ENCODE data around the gene NDUFAF8. TPM values are rescaled to one million over a fixed set of nuclear protein-coding genes. Genes with fewer than 3 reads are reported as not detected.

NDUFAF8 gene
- total RNA-seq, 1 experiment from 2014 or later, result 34.7 TPM

GRCh38 chr17:81235822-81236740 is 3.0 kb upstream of the NDUFAF8 start:
- no peaks in the 10 kb centered on the region for H3K9me2 ChIP-seq (replicated peaks; ENCODE audit: insufficient read depth, low read length)
- no peak overlapping the region for H3K9ac ChIP-seq (ENCODE audit: low read length)
- peaks cover 4% of the 10 kb centered on the region; the same call in 1 of the 2 replicates for H4K20me1 ChIP-seq (ENCODE audit: insufficient read depth, low read depth, low read length)
- H3K79me2 ChIP-seq (ENCODE audit: low read length), result peaks cover 42% of the 10 kb centered on the region
- no peak overlapping the region for H2AFZ ChIP-seq (ENCODE audit: low read length)
- H3K27ac ChIP-seq (ENCODE audit: low read length), result no peak overlapping the region
- DNase-seq, result no peak
- H3K27me3 ChIP-seq (ENCODE audit: low read length), result no peaks in the 10 kb centered on the region
- H3K9me3 ChIP-seq (ENCODE audit: low read length), result no peaks in the 10 kb centered on the region
- no peak overlapping the region for H3K4me3 ChIP-seq (ENCODE audit: low read length)
- H3K36me3 ChIP-seq (ENCODE audit: insufficient read depth, low read length), result no peaks in the 10 kb centered on the region
- H3K4me1 ChIP-seq (ENCODE audit: low read length), result peaks cover 21% of the 10 kb centered on the region
- H3K4me2 ChIP-seq (ENCODE audit: low read depth, low read length, poor library complexity, severe bottlenecking), result no peak overlapping the region

- DNase-seq, result no peak
- no peaks in the 10 kb centered on the region for H3K27me3 ChIP-seq (ENCODE audit: low read length)
- H3K4me3 ChIP-seq (ENCODE audit: low read length), result no peak overlapping the region
- peaks cover 26% of the 10 kb centered on the region for H3K4me1 ChIP-seq (ENCODE audit: low read length)
- no peaks in the 10 kb centered on the region for H3K36me3 ChIP-seq (ENCODE audit: insufficient read depth, low read length)
- H3K4me2 ChIP-seq (ENCODE audit: low read depth, low read length, poor library complexity, severe bottlenecking), result no peak overlapping the region
- no peaks in the 10 kb centered on the region for H3K9me2 ChIP-seq (replicated peaks; ENCODE audit: insufficient read depth, low read length)
- H3K9me3 ChIP-seq (ENCODE audit: low read length), result no peaks in the 10 kb centered on the region
- H2AFZ ChIP-seq (ENCODE audit: low read length), result no peak overlapping the region
- H4K20me1 ChIP-seq (ENCODE audit: insufficient read depth, low read depth, low read length), result peaks cover 5% of the 10 kb centered on the region; the same call in 1 of the 2 replicates
- no peak overlapping the region for H3K9ac ChIP-seq (ENCODE audit: low read length)
- no peak overlapping the region for H3K27ac ChIP-seq (ENCODE audit: low read length)
- H3K79me2 ChIP-seq (ENCODE audit: low read length), result peaks cover 47% of the 10 kb centered on the region
Observed at GRCh38 chr17:81236784-81237183, 2.3 kb upstream of the NDUFAF8 start.

- Histone ChIP-seq H3K9ac (ENCODE audit: low read length) (peak overlapping the region; percentile 81), H3K36me3 (ENCODE audit: insufficient read depth, low read length) (no peaks in the 10 kb centered on the region), H3K4me2 (ENCODE audit: low read depth, low read length, poor library complexity, severe bottlenecking) (peak overlapping the region; percentile 84), H4K20me1 (ENCODE audit: insufficient read depth, low read depth, low read length) (peaks cover 11% of the 10 kb centered on the region; the same call in 1 of the 2 replicates), H2AFZ (ENCODE audit: low read length) (no peak overlapping the region), H3K4me3 (ENCODE audit: low read length) (peak overlapping the region; percentile 95), H3K79me2 (ENCODE audit: low read length) (peaks cover 51% of the 10 kb centered on the region), H3K4me1 (ENCODE audit: low read length) (peaks cover 31% of the 10 kb centered on the region), H3K9me3 (ENCODE audit: low read length) (no peaks in the 10 kb centered on the region), H3K27me3 (ENCODE audit: low read length) (no peaks in the 10 kb centered on the region), H3K9me2 (replicated peaks; ENCODE audit: insufficient read depth, low read length) (no peaks in the 10 kb centered on the region), H3K27ac (ENCODE audit: low read length) (no peak overlapping the region)
- peak; percentile 55 for DNase-seq
Observed at GRCh38 chr17:81237591-81238489, 1.3 kb upstream of the NDUFAF8 start.

GRCh38 chr17:81238490-81238814 is 666 bp upstream of the NDUFAF8 start:
- no peaks in the 10 kb centered on the region for H3K9me3 ChIP-seq (ENCODE audit: low read length)
- no peak for DNase-seq
- no peaks in the 10 kb centered on the region for H3K9me2 ChIP-seq (replicated peaks; ENCODE audit: insufficient read depth, low read length)
- peak overlapping the region; percentile 95 for H3K4me3 ChIP-seq (ENCODE audit: low read length)
- H3K79me2 ChIP-seq (ENCODE audit: low read length), result peaks cover 51% of the 10 kb centered on the region
- no peaks in the 10 kb centered on the region for H3K36me3 ChIP-seq (ENCODE audit: insufficient read depth, low read length)
- H3K27me3 ChIP-seq (ENCODE audit: low read length), result no peaks in the 10 kb centered on the region
- H3K27ac ChIP-seq (ENCODE audit: low read length), result no peak overlapping the region
- H4K20me1 ChIP-seq (ENCODE audit: insufficient read depth, low read depth, low read length), result peaks cover 11% of the 10 kb centered on the region; the same call in 1 of the 2 replicates
- peak overlapping the region; percentile 81 for H3K9ac ChIP-seq (ENCODE audit: low read length)
- peaks cover 31% of the 10 kb centered on the region for H3K4me1 ChIP-seq (ENCODE audit: low read length)
- H3K4me2 ChIP-seq (ENCODE audit: low read depth, low read length, poor library complexity, severe bottlenecking), result peak overlapping the region; percentile 84
- H2AFZ ChIP-seq (ENCODE audit: low read length), result peak overlapping the region; percentile 59; the same call in 1 of the 2 replicates

GRCh38 chr17:81239714-81240555 is 817 bp downstream of the NDUFAF8 start:
- peak overlapping the region; percentile 43; the same call in 1 of the 2 replicates for H3K27ac ChIP-seq (ENCODE audit: low read length)

GRCh38 chr17:81240761-81241160 is 1.6 kb downstream of the NDUFAF8 start:
- H3K4me2 ChIP-seq (ENCODE audit: low read depth, low read length, poor library complexity, severe bottlenecking), result peak overlapping the region; percentile 94
- H3K4me1 ChIP-seq (ENCODE audit: low read length), result peaks cover 41% of the 10 kb centered on the region
- DNase-seq, result no peak
- peak overlapping the region; percentile 95 for H3K4me3 ChIP-seq (ENCODE audit: low read length)
- no peaks in the 10 kb centered on the region for H3K9me2 ChIP-seq (replicated peaks; ENCODE audit: insufficient read depth, low read length)
- H4K20me1 ChIP-seq (ENCODE audit: insufficient read depth, low read depth, low read length), result peaks cover 11% of the 10 kb centered on the region; the same call in 1 of the 2 replicates
- no peak overlapping the region for H2AFZ ChIP-seq (ENCODE audit: low read length)
- no peaks in the 10 kb centered on the region for H3K36me3 ChIP-seq (ENCODE audit: insufficient read depth, low read length)
- peaks cover 51% of the 10 kb centered on the region for H3K79me2 ChIP-seq (ENCODE audit: low read length)
- no peaks in the 10 kb centered on the region for H3K27me3 ChIP-seq (ENCODE audit: low read length)
- peak overlapping the region; percentile 93 for H3K9ac ChIP-seq (ENCODE audit: low read length)
- H3K27ac ChIP-seq (ENCODE audit: low read length), result peak overlapping the region; percentile 43; the same call in 1 of the 2 replicates
- no peaks in the 10 kb centered on the region for H3K9me3 ChIP-seq (ENCODE audit: low read length)

More at GRCh38 chr17:81239714-81240555, 817 bp downstream of the NDUFAF8 start:
- Histone ChIP-seq H3K9ac (ENCODE audit: low read length) (peak overlapping the region; percentile 93), H3K4me1 (ENCODE audit: low read length) (peaks cover 36% of the 10 kb centered on the region), H3K36me3 (ENCODE audit: insufficient read depth, low read length) (no peaks in the 10 kb centered on the region), H3K4me2 (ENCODE audit: low read depth, low read length, poor library complexity, severe bottlenecking) (peak overlapping the region; percentile 94), H4K20me1 (ENCODE audit: insufficient read depth, low read depth, low read length) (peaks cover 11% of the 10 kb centered on the region; the same call in 1 of the 2 replicates), H2AFZ (ENCODE audit: low read length) (no peak overlapping the region), H3K4me3 (ENCODE audit: low read length) (peak overlapping the region; percentile 95), H3K27me3 (ENCODE audit: low read length) (no peaks in the 10 kb centered on the region), H3K9me2 (replicated peaks; ENCODE audit: insufficient read depth, low read length) (no peaks in the 10 kb centered on the region), H3K79me2 (ENCODE audit: low read length) (peaks cover 51% of the 10 kb centered on the region), H3K9me3 (ENCODE audit: low read length) (no peaks in the 10 kb centered on the region)
- DNase-seq, result peak; percentile 71

- Histone ChIP-seq H3K9ac (ENCODE audit: low read length) (peak overlapping the region; percentile 93; the same call in 1 of the 2 replicates), H3K9me2 (replicated peaks; ENCODE audit: insufficient read depth, low read length) (no peaks in the 10 kb centered on the region), H4K20me1 (ENCODE audit: insufficient read depth, low read depth, low read length) (peaks cover 11% of the 10 kb centered on the region; the same call in 1 of the 2 replicates), H3K27me3 (ENCODE audit: low read length) (no peaks in the 10 kb centered on the region), H3K79me2 (ENCODE audit: low read length) (peaks cover 51% of the 10 kb centered on the region), H3K36me3 (ENCODE audit: insufficient read depth, low read length) (no peaks in the 10 kb centered on the region), H3K4me2 (ENCODE audit: low read depth, low read length, poor library complexity, severe bottlenecking) (peak overlapping the region; percentile 94), H3K27ac (ENCODE audit: low read length) (no peak overlapping the region), H3K9me3 (ENCODE audit: low read length) (no peaks in the 10 kb centered on the region), H3K4me1 (ENCODE audit: low read length) (peaks cover 41% of the 10 kb centered on the region), H3K4me3 (ENCODE audit: low read length) (peak overlapping the region; percentile 95; the same call in 1 of the 2 replicates), H2AFZ (ENCODE audit: low read length) (no peak overlapping the region)
- DNase-seq, result no peak
Observed at GRCh38 chr17:81241203-81241602, 2.1 kb downstream of the NDUFAF8 start.

All from Karpas-422 (cell line).